H7 (cell line): Measurements from ENCODE around the gene PTPRQ. TPM values are rescaled to one million over a fixed set of nuclear protein-coding genes. Genes with fewer than 3 reads are reported as not detected.

Experiments used
- DNase-seq: peaks from one replicate; pipeline ENCODE4 v3.0.0; 2012
- H3K27me3 ChIP-seq: 2 replicates; pipeline ENCODE4 v1.6.0; 2011; ENCODE audit warnings: mild to moderate bottlenecking, low read length; ENCODE audit not compliant: control insufficient read depth, insufficient read depth
- H3K36me3 ChIP-seq: replicated peaks from 2 replicates; pipeline ENCODE4 v1.5.1; 2011; ENCODE audit warnings: low read length; ENCODE audit not compliant: control insufficient read depth, insufficient read depth
- H3K4me3 ChIP-seq: 2 replicates; pipeline ENCODE4 v1.5.1; 2011; ENCODE audit warnings: low read depth, mild to moderate bottlenecking, control low read depth, low read length, moderate library complexity; ENCODE audit not compliant: insufficient read depth
- total RNA-seq: library from RNA; depleted of rRNA; stranded (reverse); fragments of >200 nt; shearing (Covaris generic); gene quantifications from 2 replicates; pipeline ENCODE4 v1.2.3, GENCODE V29; 2014

The PTPRQ gene
- total RNA-seq, 1 experiment from 2014 or later: 0.21 TPM

DNA sequence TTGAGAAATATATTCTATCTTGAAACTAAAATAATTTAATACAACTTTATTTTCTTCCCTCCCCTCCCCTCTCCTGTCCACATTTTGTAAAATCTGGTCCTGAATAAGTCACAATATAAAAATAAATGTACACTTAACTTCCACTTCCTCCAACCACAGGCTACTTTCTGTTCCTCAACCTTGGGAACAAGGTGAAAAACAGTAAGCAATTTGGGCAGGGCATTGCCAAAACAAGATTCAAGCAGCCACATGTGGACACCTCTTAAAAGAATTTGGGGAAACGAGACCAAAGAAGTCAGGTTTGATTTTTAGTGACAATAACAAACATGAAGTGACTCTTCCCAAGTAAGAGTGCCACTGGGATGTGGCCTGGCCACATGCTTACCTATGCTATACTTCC, 115.7 kb downstream of the PTPRQ start:
- H3K36me3 ChIP-seq: no peaks in the 10 kb centered on the region
- H3K27me3 ChIP-seq: no peaks in the 10 kb centered on the region
- DNase-seq: no peak
- H3K4me3 ChIP-seq: no peak overlapping the region

DNA sequence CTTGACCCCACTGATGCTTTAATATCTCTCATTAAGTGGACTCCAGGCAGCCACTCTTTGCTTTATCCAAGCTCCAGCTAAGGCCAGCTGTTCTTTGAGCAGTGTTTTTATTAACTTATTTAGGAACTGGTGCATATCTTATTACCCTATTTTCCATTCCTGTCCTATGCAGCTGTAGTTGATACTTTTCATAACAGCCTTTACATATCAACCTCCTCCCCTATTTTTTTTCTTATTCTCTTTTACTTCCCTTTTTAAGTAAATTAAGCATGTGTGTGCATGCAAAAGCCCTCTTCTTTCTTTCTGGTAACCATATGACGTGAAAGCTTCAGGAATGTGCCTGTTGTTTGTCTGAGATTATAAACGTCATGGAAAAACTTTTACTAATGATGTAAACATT, 121.2 kb downstream of the PTPRQ start:
- H3K36me3 ChIP-seq: no peaks in the 10 kb centered on the region
- no peak overlapping the region for H3K4me3 ChIP-seq
- DNase-seq: no peak
- no peaks in the 10 kb centered on the region for H3K27me3 ChIP-seq

DNA sequence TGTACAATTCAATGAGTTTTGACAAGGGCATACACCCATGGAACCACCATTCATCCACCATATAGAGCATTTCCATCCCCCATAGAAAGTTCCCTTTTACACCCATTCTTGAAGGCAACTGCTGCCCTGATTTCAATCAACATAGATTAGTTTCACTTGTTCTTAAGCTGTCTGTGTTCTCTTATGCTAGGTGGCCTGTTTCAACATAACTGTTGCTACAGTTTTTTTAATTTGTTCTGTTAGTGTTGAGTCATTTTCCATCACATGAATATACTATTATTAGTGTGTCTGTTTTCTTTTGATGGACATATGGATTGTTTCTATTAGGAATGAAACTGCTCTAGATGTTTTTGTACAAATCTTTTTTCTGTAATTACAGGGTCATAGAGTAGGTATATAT, 123.4 kb downstream of the PTPRQ start:
- Histone ChIP-seq H3K27me3 (no peaks in the 10 kb centered on the region), H3K36me3 (no peaks in the 10 kb centered on the region), H3K4me3 (no peak overlapping the region)
- no peak for DNase-seq

- no peak for DNase-seq
- no peaks in the 10 kb centered on the region for H3K27me3 ChIP-seq
- no peak overlapping the region for H3K4me3 ChIP-seq
- H3K36me3 ChIP-seq: no peaks in the 10 kb centered on the region
Measured at GRCh38 chr12:80576641-80577418, 132.8 kb downstream of the PTPRQ start.

GRCh38 chr12:80580254-80580653, 136.2 kb downstream of the PTPRQ start:
- no peaks in the 10 kb centered on the region for H3K36me3 ChIP-seq
- no peak for DNase-seq
- H3K4me3 ChIP-seq: no peak overlapping the region
- H3K27me3 ChIP-seq: no peaks in the 10 kb centered on the region

DNA sequence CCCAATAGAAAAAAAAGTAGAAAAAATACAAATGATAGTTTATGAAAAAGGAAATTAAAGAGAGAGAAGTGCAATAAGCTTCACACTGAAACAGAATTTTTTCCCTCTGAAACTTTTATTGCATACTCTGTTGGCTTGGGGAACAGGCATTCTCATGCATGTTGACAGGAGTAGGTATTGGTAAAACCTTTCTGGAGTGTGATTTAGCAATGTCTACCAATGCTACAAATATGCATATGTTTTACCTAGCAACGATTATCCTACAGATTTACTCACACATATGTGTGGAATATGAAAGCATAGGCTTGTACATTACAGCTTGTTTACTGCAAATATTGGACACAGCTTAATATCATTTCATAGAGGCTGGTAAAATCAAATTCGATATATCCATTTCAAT, 137.7 kb downstream of the PTPRQ start:
- no peaks in the 10 kb centered on the region for H3K27me3 ChIP-seq
- H3K4me3 ChIP-seq: no peak overlapping the region
- no peaks in the 10 kb centered on the region for H3K36me3 ChIP-seq
- no peak for DNase-seq

- DNase-seq: no peak
- Histone ChIP-seq H3K4me3 (no peak overlapping the region), H3K27me3 (no peaks in the 10 kb centered on the region), H3K36me3 (no peaks in the 10 kb centered on the region)
Measured at GRCh38 chr12:80582431-80582830, 138.4 kb downstream of the PTPRQ start.

- DNase-seq: no peak
- no peak overlapping the region for H3K4me3 ChIP-seq
- no peaks in the 10 kb centered on the region for H3K27me3 ChIP-seq
- no peaks in the 10 kb centered on the region for H3K36me3 ChIP-seq
Measured at GRCh38 chr12:80589077-80589476, 145.0 kb downstream of the PTPRQ start.

DNA sequence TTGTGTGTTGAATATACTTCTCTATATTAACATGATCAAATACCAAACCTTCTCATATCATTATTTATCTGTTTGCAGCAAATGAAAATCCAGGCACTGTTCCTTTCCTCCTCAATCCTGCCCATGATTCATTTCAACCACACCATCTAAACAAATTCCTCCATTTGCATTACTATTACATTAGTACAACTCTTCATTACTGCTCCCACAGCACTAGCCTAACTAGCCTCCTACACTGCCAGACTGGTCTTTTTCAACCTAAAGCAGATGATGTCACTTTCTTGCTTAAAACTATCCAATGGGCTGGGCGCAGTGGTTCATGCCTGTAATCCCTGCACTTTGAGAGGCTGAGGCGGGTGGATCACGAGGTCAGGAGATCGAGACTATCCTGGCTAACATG, 146.1 kb downstream of the PTPRQ start:
- no peak for DNase-seq
- Histone ChIP-seq H3K4me3 (no peak overlapping the region), H3K36me3 (no peaks in the 10 kb centered on the region), H3K27me3 (no peaks in the 10 kb centered on the region)

- DNase-seq: no peak
- Histone ChIP-seq H3K36me3 (no peaks in the 10 kb centered on the region), H3K4me3 (no peak overlapping the region)
Measured at GRCh38 chr12:80593766-80594165, 149.7 kb downstream of the PTPRQ start.

GRCh38 chr12:80596509-80596908, 152.5 kb downstream of the PTPRQ start:
- no peak for DNase-seq
- no peak overlapping the region for H3K4me3 ChIP-seq
- H3K27me3 ChIP-seq: no peaks in the 10 kb centered on the region; the same call in 1 of the 2 replicates
- H3K36me3 ChIP-seq: no peaks in the 10 kb centered on the region

More at GRCh38 chr12:80593766-80594165, 149.7 kb downstream of the PTPRQ start:
- H3K27me3 ChIP-seq: no peaks in the 10 kb centered on the region; the same call in 1 of the 2 replicates

DNA sequence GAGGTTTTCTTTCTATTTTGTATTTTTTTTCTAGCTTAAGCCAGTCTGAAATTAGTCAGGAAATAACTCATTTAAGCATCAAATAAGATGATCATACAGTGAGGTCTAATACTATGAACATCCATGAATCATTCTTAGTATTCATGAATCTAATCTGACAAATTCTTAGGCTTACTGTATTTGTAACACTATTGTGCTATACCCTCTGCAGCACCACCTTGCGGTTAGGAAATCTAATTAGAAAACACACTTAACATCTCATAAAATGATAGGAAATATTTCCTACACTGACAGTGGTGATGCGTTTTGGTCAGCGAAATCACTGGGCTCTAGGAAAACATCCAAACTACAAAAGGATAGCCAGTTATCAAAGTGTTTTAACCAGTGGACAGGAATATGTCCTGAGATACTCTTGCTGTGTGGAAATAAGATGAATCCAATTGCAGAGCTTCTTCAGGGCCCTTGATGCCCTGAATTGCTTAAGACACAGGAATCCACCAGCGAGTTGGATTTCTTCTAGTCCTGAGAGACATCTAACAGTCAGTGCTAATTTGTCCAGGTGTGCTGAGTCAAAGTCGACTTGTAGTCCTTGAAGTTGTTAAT, 154.1 kb downstream of the PTPRQ start:
- Histone ChIP-seq H3K36me3 (no peaks in the 10 kb centered on the region), H3K27me3 (no peaks in the 10 kb centered on the region; the same call in 1 of the 2 replicates), H3K4me3 (no peak overlapping the region)
- DNase-seq: no peak

DNA sequence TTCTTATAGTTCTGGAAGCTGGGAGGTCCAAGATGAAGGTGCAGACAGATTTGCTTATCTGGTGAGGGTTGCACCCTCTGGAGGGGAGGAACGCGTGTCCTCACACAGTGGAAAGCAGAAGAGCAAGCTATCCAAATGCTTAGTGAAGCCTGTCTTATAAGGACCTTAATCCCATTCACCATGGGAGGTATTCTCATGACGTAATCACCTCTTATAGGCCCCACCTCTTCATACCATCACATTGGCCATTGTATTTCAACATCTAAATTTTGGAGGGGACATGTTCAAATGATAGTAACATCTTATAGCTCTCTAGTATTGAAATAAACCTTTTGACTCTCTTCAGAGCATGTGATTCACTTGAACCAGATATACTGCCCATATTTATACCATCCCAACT, 158.4 kb downstream of the PTPRQ start:
- no peaks in the 10 kb centered on the region for H3K36me3 ChIP-seq
- DNase-seq: no peak
- no peaks in the 10 kb centered on the region for H3K27me3 ChIP-seq
- no peak overlapping the region for H3K4me3 ChIP-seq

DNA sequence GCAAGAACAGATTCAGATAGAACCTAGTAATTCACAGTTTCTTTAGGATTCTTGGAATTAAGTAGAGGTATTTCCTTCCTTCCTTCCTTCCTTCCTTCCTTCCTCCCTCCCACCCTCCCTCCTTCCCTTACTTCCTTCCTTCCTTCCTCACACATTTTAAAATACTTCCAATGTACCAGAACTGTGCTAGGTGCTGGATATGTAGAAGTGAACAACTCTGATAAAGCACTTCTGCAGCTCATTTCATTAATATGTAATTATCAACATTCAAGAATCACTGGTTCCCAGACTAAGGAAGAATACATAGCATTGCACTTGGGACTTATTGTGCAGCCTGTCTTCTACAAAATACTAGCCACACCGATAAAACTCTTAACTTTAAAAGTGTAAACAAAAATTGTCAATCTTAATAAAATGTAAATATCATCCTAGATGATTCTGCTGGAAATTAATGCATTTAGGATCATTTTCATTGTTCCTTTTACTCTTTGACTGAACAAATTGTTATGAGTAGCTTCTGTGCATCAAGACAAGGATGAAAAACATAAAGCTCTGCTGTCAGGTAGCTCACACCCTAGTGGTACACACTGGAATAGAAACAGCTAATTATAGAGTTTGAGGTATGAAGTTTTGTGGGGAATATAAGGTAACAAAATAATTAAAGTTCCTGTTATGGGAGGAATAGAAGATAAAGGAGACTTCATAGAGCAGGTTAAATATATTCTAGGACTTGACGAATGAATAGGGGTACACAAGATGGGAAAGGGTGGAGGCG, 163.5 kb downstream of the PTPRQ start:
- Histone ChIP-seq H3K4me3 (no peak overlapping the region), H3K36me3 (no peaks in the 10 kb centered on the region), H3K27me3 (no peaks in the 10 kb centered on the region)
- DNase-seq: no peak

DNA sequence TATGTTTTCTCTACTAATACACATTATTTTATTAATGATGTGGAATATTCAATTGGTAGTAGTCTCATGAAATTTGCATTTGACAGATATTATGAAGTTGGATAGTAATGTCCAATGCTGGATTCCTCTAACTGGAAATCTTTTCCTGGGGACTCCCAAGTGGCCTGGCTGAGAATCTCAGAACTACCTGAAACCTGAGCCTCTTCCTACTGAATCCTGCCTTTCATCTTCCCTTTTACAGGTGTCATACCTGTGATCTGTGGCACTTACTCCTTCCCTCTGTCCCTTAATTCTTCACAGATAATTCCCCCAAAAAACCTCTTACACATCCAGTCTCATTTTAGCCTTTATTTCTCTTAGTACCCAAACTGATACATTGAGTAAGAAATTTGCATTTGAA, 173.7 kb downstream of the PTPRQ start:
- H3K36me3 ChIP-seq: no peaks in the 10 kb centered on the region
- H3K27me3 ChIP-seq: no peaks in the 10 kb centered on the region
- H3K4me3 ChIP-seq: no peak overlapping the region
- no peak for DNase-seq
